ENCODE data around the gene KCNC1. TPM values are rescaled to one million over a fixed set of nuclear protein-coding genes. Genes with fewer than 3 reads are reported as not detected.

Gene KCNC1
- total and polyA plus RNA-seq, 2 of the 13 experiments (the other 11 are each of a cell fraction or from before 2014, with no cell fraction given) = 0.01 to 0.04 TPM

DNA sequence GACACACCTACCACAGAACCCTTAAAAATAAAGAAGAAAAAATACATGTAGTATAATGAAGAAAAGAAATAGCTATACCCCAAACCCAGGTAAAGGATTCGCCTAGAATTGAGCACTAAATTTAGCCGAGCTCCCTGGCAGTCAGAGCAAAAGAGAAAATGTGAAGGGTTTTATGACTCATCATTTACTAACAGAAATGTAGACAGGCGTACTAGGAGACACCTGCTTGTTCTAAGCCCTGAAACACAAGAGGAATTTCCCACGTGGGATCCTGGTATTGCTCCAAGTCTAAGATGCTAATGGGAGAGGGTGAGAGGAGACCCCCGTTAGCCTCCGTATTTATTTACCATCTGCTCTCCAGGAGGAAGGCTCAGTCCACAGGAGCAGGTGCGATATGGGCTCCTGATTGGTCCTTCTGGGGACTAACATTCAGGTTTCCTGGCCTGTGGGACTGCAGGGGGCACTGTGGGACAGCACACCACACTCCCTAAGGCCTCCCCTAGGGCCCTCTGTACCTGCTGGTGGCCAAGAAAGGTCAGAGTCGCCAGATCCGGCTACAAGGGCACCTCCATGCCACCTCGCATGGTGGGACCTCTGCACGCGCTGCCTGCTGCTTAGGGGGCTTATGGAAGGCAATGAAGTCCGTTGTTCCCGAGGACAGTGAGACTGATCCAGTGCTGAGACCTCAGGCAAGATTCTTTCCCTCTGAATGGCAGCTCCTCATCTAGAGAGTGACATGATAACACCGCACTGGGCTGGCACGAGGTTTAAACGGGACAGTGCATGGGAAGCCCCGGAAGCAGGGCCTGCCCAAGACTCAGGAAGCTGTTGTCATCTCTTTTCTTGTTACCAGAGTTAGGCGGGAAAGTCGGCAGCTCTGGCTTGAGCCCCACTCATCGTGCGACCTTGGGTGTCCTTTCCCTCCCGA, 25.8 kb downstream of the KCNC1 start (continued):
- TF ChIP-seq, protein P1, sequence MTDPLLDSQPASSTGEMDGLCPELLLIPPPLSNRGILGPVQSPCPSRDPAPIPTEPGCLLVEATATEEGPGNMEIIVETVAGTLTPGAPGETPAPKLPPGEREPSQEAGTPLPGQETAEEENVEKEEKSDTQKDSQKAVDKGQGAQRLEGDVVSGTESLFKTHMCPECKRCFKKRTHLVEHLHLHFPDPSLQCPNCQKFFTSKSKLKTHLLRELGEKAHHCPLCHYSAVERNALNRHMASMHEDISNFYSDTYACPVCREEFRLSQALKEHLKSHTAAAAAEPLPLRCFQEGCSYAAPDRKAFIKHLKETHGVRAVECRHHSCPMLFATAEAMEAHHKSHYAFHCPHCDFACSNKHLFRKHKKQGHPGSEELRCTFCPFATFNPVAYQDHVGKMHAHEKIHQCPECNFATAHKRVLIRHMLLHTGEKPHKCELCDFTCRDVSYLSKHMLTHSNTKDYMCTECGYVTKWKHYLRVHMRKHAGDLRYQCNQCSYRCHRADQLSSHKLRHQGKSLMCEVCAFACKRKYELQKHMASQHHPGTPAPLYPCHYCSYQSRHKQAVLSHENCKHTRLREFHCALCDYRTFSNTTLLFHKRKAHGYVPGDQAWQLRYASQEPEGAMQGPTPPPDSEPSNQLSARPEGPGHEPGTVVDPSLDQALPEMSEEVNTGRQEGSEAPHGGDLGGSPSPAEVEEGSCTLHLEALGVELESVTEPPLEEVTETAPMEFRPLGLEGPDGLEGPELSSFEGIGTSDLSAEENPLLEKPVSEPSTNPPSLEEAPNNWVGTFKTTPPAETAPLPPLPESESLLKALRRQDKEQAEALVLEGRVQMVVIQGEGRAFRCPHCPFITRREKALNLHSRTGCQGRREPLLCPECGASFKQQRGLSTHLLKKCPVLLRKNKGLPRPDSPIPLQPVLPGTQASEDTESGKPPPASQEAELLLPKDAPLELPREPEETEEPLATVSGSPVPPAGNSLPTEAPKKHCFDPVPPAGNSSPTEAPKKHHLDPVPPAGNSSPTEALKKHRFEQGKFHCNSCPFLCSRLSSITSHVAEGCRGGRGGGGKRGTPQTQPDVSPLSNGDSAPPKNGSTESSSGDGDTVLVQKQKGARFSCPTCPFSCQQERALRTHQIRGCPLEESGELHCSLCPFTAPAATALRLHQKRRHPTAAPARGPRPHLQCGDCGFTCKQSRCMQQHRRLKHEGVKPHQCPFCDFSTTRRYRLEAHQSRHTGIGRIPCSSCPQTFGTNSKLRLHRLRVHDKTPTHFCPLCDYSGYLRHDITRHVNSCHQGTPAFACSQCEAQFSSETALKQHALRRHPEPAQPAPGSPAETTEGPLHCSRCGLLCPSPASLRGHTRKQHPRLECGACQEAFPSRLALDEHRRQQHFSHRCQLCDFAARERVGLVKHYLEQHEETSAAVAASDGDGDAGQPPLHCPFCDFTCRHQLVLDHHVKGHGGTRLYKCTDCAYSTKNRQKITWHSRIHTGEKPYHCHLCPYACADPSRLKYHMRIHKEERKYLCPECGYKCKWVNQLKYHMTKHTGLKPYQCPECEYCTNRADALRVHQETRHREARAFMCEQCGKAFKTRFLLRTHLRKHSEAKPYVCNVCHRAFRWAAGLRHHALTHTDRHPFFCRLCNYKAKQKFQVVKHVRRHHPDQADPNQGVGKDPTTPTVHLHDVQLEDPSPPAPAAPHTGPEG (CRISPR knock-in tag; IDR thresholded peaks at IDR 0.05) = no peak
- TF ChIP-seq ZNF580 (CRISPR knock-in tag; IDR thresholded peaks at IDR 0.05; ENCODE audit: borderline replicate concordance, low read depth) (no peak), ZNF574 (CRISPR knock-in tag; IDR thresholded peaks at IDR 0.05) (0 out of 2 replicates have a peak, but pooled peaks have one; percentile 46), STAG1 (CRISPR knock-in tag; IDR thresholded peaks at IDR 0.05) (peak; percentile 94), MAFK (conservative IDR thresholded peaks at IDR 0.05 in 1 of 2, IDR thresholded peaks at IDR 0.05 in 1 of 2; ENCODE audit: low read length in 2 of 2) (no peak), PAX8 (CRISPR knock-in tag; IDR thresholded peaks at IDR 0.05; ENCODE audit: borderline replicate concordance) (no peak), ZNF460 (CRISPR knock-in tag; IDR thresholded peaks at IDR 0.05; ENCODE audit: borderline replicate concordance) (no peak), DNMT1 (CRISPR knock-in tag; IDR thresholded peaks at IDR 0.05) (no peak), EED (CRISPR knock-in tag; IDR thresholded peaks at IDR 0.05) (no peak), PCBP2 (optimal IDR thresholded peaks at IDR 0.05; ENCODE audit: low read depth, low read length, poor library complexity, severe bottlenecking) (no peak), GZF1 (CRISPR knock-in tag; IDR thresholded peaks at IDR 0.05) (no peak), ZNF687 (CRISPR knock-in tag; IDR thresholded peaks at IDR 0.05) (peak; percentile 64)
- TF ChIP-seq, protein P2, sequence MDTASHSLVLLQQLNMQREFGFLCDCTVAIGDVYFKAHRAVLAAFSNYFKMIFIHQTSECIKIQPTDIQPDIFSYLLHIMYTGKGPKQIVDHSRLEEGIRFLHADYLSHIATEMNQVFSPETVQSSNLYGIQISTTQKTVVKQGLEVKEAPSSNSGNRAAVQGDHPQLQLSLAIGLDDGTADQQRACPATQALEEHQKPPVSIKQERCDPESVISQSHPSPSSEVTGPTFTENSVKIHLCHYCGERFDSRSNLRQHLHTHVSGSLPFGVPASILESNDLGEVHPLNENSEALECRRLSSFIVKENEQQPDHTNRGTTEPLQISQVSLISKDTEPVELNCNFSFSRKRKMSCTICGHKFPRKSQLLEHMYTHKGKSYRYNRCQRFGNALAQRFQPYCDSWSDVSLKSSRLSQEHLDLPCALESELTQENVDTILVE (CRISPR knock-in tag; IDR thresholded peaks at IDR 0.05) = no peak

Data from HepG2 (cell line).